ENCODE results near the gene REP15. TPM values are rescaled to one million over a fixed set of nuclear protein-coding genes. Genes with fewer than 3 reads are reported as not detected.

REP15 gene
- total and polyA plus RNA-seq, 4 donors: 0.58 to 2.1 (median 1.0) TPM

GRCh38 chr12:27666510-27666909 lies 29.7 kb upstream of the REP15 start:
- Histone ChIP-seq H3K27ac (ENCODE audit: low read depth in 1 of 2, low read length in 2 of 2) (no peak overlapping the region), H3K36me3 (ENCODE audit: control insufficient read depth in 4 of 4, insufficient read depth in 3 of 4, low read depth in 1 of 4, low read length in 3 of 4) (peaks cover 0 to 49% (median 18%) of the 10 kb centered on the region in 4 donors), H3K27me3 (ENCODE audit: control insufficient read depth in 4 of 4, insufficient read depth in 4 of 4, low read length in 3 of 4) (no peaks in the 10 kb centered on the region), H3K4me3 (ENCODE audit: low read depth in 1 of 3, low read length in 3 of 3) (no peak overlapping the region), H3K9ac (ENCODE audit: low read depth in 1 of 2, low read length in 2 of 2) (no peak overlapping the region), H3K4me1 (ENCODE audit: control insufficient read depth in 4 of 4, insufficient read depth in 4 of 4, low read length in 3 of 4) (no peaks in the 10 kb centered on the region), H3K9me3 (ENCODE audit: control insufficient read depth in 4 of 4, low read length in 3 of 4) (no peaks in the 10 kb centered on the region)
- TF ChIP-seq, protein P1, sequence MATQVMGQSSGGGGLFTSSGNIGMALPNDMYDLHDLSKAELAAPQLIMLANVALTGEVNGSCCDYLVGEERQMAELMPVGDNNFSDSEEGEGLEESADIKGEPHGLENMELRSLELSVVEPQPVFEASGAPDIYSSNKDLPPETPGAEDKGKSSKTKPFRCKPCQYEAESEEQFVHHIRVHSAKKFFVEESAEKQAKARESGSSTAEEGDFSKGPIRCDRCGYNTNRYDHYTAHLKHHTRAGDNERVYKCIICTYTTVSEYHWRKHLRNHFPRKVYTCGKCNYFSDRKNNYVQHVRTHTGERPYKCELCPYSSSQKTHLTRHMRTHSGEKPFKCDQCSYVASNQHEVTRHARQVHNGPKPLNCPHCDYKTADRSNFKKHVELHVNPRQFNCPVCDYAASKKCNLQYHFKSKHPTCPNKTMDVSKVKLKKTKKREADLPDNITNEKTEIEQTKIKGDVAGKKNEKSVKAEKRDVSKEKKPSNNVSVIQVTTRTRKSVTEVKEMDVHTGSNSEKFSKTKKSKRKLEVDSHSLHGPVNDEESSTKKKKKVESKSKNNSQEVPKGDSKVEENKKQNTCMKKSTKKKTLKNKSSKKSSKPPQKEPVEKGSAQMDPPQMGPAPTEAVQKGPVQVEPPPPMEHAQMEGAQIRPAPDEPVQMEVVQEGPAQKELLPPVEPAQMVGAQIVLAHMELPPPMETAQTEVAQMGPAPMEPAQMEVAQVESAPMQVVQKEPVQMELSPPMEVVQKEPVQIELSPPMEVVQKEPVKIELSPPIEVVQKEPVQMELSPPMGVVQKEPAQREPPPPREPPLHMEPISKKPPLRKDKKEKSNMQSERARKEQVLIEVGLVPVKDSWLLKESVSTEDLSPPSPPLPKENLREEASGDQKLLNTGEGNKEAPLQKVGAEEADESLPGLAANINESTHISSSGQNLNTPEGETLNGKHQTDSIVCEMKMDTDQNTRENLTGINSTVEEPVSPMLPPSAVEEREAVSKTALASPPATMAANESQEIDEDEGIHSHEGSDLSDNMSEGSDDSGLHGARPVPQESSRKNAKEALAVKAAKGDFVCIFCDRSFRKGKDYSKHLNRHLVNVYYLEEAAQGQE (IDR thresholded peaks at IDR 0.05): no peak
- TF ChIP-seq, protein P2, sequence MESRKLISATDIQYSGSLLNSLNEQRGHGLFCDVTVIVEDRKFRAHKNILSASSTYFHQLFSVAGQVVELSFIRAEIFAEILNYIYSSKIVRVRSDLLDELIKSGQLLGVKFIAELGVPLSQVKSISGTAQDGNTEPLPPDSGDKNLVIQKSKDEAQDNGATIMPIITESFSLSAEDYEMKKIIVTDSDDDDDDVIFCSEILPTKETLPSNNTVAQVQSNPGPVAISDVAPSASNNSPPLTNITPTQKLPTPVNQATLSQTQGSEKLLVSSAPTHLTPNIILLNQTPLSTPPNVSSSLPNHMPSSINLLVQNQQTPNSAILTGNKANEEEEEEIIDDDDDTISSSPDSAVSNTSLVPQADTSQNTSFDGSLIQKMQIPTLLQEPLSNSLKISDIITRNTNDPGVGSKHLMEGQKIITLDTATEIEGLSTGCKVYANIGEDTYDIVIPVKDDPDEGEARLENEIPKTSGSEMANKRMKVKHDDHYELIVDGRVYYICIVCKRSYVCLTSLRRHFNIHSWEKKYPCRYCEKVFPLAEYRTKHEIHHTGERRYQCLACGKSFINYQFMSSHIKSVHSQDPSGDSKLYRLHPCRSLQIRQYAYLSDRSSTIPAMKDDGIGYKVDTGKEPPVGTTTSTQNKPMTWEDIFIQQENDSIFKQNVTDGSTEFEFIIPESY (IDR thresholded peaks at IDR 0.05): no peak
- TF ChIP-seq, protein P3, sequence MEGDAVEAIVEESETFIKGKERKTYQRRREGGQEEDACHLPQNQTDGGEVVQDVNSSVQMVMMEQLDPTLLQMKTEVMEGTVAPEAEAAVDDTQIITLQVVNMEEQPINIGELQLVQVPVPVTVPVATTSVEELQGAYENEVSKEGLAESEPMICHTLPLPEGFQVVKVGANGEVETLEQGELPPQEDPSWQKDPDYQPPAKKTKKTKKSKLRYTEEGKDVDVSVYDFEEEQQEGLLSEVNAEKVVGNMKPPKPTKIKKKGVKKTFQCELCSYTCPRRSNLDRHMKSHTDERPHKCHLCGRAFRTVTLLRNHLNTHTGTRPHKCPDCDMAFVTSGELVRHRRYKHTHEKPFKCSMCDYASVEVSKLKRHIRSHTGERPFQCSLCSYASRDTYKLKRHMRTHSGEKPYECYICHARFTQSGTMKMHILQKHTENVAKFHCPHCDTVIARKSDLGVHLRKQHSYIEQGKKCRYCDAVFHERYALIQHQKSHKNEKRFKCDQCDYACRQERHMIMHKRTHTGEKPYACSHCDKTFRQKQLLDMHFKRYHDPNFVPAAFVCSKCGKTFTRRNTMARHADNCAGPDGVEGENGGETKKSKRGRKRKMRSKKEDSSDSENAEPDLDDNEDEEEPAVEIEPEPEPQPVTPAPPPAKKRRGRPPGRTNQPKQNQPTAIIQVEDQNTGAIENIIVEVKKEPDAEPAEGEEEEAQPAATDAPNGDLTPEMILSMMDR (IDR thresholded peaks at IDR 0.05; ENCODE audit: low read depth, low read length, missing input control): no peak
- TF ChIP-seq HNF4A (conservative IDR thresholded peaks at IDR 0.05): no peak
- no peak for TF ChIP-seq YY1 (IDR thresholded peaks at IDR 0.05)
- TF ChIP-seq, protein P4, sequence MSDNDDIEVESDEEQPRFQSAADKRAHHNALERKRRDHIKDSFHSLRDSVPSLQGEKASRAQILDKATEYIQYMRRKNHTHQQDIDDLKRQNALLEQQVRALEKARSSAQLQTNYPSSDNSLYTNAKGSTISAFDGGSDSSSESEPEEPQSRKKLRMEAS (IDR thresholded peaks at IDR 0.05): no peak
- no peak for TF ChIP-seq JUND (IDR thresholded peaks at IDR 0.05)
- no peak for TF ChIP-seq NR2F2 (IDR thresholded peaks at IDR 0.05)
- no peak for TF ChIP-seq EGR1 (IDR thresholded peaks at IDR 0.05; ENCODE audit: low read depth in 2 of 2)
- no peak for DNase-seq (ENCODE audit: low spot score)
- 48% methylated on average over 3 of the region's 3 CpGs for WGBS

GRCh38 chr12:27667540-27667939 lies 28.7 kb upstream of the REP15 start:
- no peaks in the 10 kb centered on the region for H3K4me1 ChIP-seq (ENCODE audit: control insufficient read depth in 4 of 4, insufficient read depth in 4 of 4, low read length in 3 of 4)
- DNase-seq (ENCODE audit: low spot score): no peak
- H3K36me3 ChIP-seq (ENCODE audit: control insufficient read depth in 4 of 4, insufficient read depth in 3 of 4, low read depth in 1 of 4, low read length in 3 of 4): peaks cover 0 to 54% (median 20%) of the 10 kb centered on the region in 4 donors
- H3K9me3 ChIP-seq (ENCODE audit: control insufficient read depth in 4 of 4, low read length in 3 of 4): no peaks in the 10 kb centered on the region
- H3K4me3 ChIP-seq (ENCODE audit: low read depth in 1 of 3, low read length in 3 of 3): no peak overlapping the region
- 93% methylated on average over 6 of the region's 6 CpGs for WGBS
- H3K27ac ChIP-seq (ENCODE audit: low read depth in 1 of 2, low read length in 2 of 2): no peak overlapping the region
- no peak overlapping the region for H3K9ac ChIP-seq (ENCODE audit: low read depth in 1 of 2, low read length in 2 of 2)
- H3K27me3 ChIP-seq (ENCODE audit: control insufficient read depth in 4 of 4, insufficient read depth in 4 of 4, low read length in 3 of 4): no peaks in the 10 kb centered on the region
- TF ChIP-seq HNF4A (conservative IDR thresholded peaks at IDR 0.05): no peak

- Histone ChIP-seq H3K36me3 (ENCODE audit: control insufficient read depth in 4 of 4, insufficient read depth in 3 of 4, low read depth in 1 of 4, low read length in 3 of 4) (peaks cover 3 to 44% (median 20%) of the 10 kb centered on the region in 4 donors), H3K9me3 (ENCODE audit: control insufficient read depth in 4 of 4, low read length in 3 of 4) (no peaks in the 10 kb centered on the region), H3K27me3 (ENCODE audit: control insufficient read depth in 4 of 4, insufficient read depth in 4 of 4, low read length in 3 of 4) (no peaks in the 10 kb centered on the region), H3K4me1 (ENCODE audit: control insufficient read depth in 4 of 4, insufficient read depth in 4 of 4, low read length in 3 of 4) (no peaks in the 10 kb centered on the region), H3K4me3 (ENCODE audit: low read depth in 1 of 3, low read length in 3 of 3) (no peak overlapping the region), H3K9ac (ENCODE audit: low read depth in 1 of 2, low read length in 2 of 2) (no peak overlapping the region), H3K27ac (ENCODE audit: low read depth in 1 of 2, low read length in 2 of 2) (no peak overlapping the region)
- WGBS: 86% methylated on average over 4 of the region's 4 CpGs
- TF ChIP-seq TAF1 (conservative IDR thresholded peaks at IDR 0.05): no peak
- DNase-seq (ENCODE audit: low spot score): no peak
Observed at GRCh38 chr12:27672051-27672450, 24.2 kb upstream of the REP15 start.

All from liver (tissue), 9 donors.